Measurements from ENCODE around the gene NEMP1. TPM values are rescaled to one million over a fixed set of nuclear protein-coding genes. Genes with fewer than 3 reads are reported as not detected.

Gene NEMP1
- total and polyA plus RNA-seq, 7 donors, result 1.3 to 3.2 (median 2.4) TPM

- Histone ChIP-seq H3K9me3 (no peaks in the 10 kb centered on the region), H3K27ac (no peak overlapping the region), H3K4me3 (no peak overlapping the region), H3K27me3 (ENCODE audit: insufficient read depth in 3 of 3, low read length in 2 of 3) (no peaks in the 10 kb centered on the region), H3K4me1 (no peaks in the 10 kb centered on the region), H3K36me3 (ENCODE audit: insufficient read depth in 1 of 2, low read depth in 1 of 2) (no peaks in the 10 kb centered on the region)
- ATAC-seq (no peak), DNase-seq (no peak)
- WGBS, 3 donors, result 89 to 95% (median 89%) methylated on average over 4 of the region's 4 CpGs
- TF ChIP-seq CTCF (IDR thresholded peaks at IDR 0.05), result no peak
- intact Hi-C loops (cut with DNase I), result no loop called here
These were observed 38.4 kb downstream of the NEMP1 start for GRCh38 chr12:57040211-57040610.

- H3K4me1 ChIP-seq, result no peaks in the 10 kb centered on the region
- H3K4me3 ChIP-seq, result no peak overlapping the region
- ATAC-seq, result no peak
- WGBS, 3 donors, result 80 to 85% (median 82%) methylated on average over 9 of the region's 9 CpGs
- no peak for DNase-seq
- no peaks in the 10 kb centered on the region for H3K9me3 ChIP-seq
- intact Hi-C loops (cut with DNase I), result no loop called here
- no peak overlapping the region for H3K27ac ChIP-seq
- H3K27me3 ChIP-seq (ENCODE audit: insufficient read depth in 3 of 3, low read length in 2 of 3), result no peaks in the 10 kb centered on the region
- no peak for TF ChIP-seq CTCF (IDR thresholded peaks at IDR 0.05)
- no peaks in the 10 kb centered on the region for H3K36me3 ChIP-seq (ENCODE audit: insufficient read depth in 1 of 2, low read depth in 1 of 2)
These were observed 39.4 kb downstream of the NEMP1 start for GRCh38 chr12:57039016-57039798.

- Histone ChIP-seq H3K36me3 (ENCODE audit: insufficient read depth in 1 of 2, low read depth in 1 of 2) (no peaks in the 10 kb centered on the region), H3K27ac (no peak overlapping the region), H3K4me1 (no peaks in the 10 kb centered on the region), H3K9me3 (no peaks in the 10 kb centered on the region), H3K4me3 (no peak overlapping the region), H3K27me3 (ENCODE audit: insufficient read depth in 3 of 3, low read length in 2 of 3) (no peaks in the 10 kb centered on the region)
- no peak for TF ChIP-seq CTCF (IDR thresholded peaks at IDR 0.05)
- 55 to 66% (median 63%) methylated on average over 3 of the region's 3 CpGs for WGBS, 3 donors
- no peak for DNase-seq
- intact Hi-C loops (cut with DNase I), result no loop called here
- no peak for ATAC-seq
These were observed 41.3 kb downstream of the NEMP1 start for GRCh38 chr12:57037264-57037663.

GRCh38 chr12:57033431-57033830 lies 45.2 kb downstream of the NEMP1 start:
- no peak for TF ChIP-seq CTCF (IDR thresholded peaks at IDR 0.05)
- Histone ChIP-seq H3K36me3 (ENCODE audit: insufficient read depth in 1 of 2, low read depth in 1 of 2) (no peaks in the 10 kb centered on the region), H3K9me3 (no peaks in the 10 kb centered on the region), H3K4me3 (no peak overlapping the region), H3K4me1 (no peaks in the 10 kb centered on the region), H3K27me3 (ENCODE audit: insufficient read depth in 3 of 3, low read length in 2 of 3) (peaks cover 0 to 3% (median 0%) of the 10 kb centered on the region in 3 donors), H3K27ac (no peak overlapping the region)
- no peak for ATAC-seq
- intact Hi-C loops (cut with DNase I), result no loop called here
- 89 to 95% (median 90%) methylated on average over 3 of the region's 3 CpGs for WGBS, 3 donors
- DNase-seq, result no peak

- TF ChIP-seq CTCF (IDR thresholded peaks at IDR 0.05), result no peak
- H3K9me3 ChIP-seq, result no peaks in the 10 kb centered on the region
- H3K4me3 ChIP-seq, result no peak overlapping the region
- DNase-seq (no peak), ATAC-seq (no peak)
- H3K4me1 ChIP-seq, result no peaks in the 10 kb centered on the region
- H3K27me3 ChIP-seq (ENCODE audit: insufficient read depth in 3 of 3, low read length in 2 of 3), result peaks cover 0 to 4% (median 0%) of the 10 kb centered on the region in 3 donors
- no peak overlapping the region for H3K27ac ChIP-seq
- H3K36me3 ChIP-seq (ENCODE audit: insufficient read depth in 1 of 2, low read depth in 1 of 2), result no peaks in the 10 kb centered on the region
- 75 to 78% (median 77%) methylated on average over 7 of the region's 7 CpGs for WGBS, 3 donors
- intact Hi-C loops (cut with DNase I), result no loop called here
These were observed 46.8 kb downstream of the NEMP1 start for GRCh38 chr12:57031789-57032188.
